HG02571 (cell line): ENCODE measurements around the gene CTNND2.

Experiments used
- ATAC-seq: cut with Tn5 transposase; IDR thresholded peaks from one replicate; pipeline ENCODE4 v1.9.1; 2021; ENCODE audit warnings: mild to moderate bottlenecking, moderate library complexity; ENCODE audit not compliant: unreplicated experiment

Gene CTNND2

GRCh38 chr5:10973316-10973715, 930.9 kb downstream of the CTNND2 start:
- ATAC-seq = no peak

DNA sequence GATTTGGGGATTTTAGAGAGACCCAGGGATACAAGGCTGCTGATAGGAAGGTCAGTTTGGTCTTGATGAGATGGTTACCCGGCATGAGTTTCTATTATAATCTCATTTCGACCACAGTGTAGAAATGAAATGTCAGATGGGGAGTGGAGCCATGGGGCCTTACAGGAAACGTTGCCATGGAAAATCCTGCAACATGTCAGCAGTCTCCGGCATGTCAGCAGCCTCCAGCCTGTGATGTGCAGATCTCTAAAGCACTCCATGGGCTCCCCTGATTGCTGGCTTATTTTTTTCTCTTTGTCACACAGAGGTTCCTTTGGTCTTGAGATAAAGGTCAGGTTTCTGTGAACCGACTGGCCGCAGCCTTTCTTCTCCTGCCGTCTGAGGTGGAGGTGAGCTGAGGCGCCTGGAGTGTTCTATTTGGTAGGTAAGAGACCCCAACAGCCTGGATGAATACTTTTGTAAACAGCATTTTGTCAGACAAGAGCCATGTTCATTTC, 934.5 kb downstream of the CTNND2 start:
- ATAC-seq = no peak

DNA sequence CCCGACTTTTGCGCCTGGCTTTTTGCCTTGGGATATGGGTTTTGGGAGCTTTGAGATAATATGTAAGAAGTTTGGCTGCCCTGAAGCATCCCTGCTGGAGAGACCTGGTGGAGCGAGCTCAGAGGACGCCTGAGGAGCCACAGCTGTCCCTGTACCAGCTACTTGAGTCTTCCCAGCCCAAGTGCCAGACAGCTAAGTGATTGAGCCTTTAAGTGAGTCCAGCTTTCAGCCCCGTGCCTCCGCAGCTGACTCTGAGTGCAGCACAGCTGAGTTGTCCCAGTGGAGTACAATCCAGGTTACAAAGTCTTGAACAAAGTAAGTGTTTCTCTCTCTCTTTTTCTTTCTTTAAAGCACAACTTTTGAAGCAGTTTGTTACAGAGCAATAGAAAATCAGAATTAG, 939.4 kb downstream of the CTNND2 start:
- ATAC-seq = no peak

DNA sequence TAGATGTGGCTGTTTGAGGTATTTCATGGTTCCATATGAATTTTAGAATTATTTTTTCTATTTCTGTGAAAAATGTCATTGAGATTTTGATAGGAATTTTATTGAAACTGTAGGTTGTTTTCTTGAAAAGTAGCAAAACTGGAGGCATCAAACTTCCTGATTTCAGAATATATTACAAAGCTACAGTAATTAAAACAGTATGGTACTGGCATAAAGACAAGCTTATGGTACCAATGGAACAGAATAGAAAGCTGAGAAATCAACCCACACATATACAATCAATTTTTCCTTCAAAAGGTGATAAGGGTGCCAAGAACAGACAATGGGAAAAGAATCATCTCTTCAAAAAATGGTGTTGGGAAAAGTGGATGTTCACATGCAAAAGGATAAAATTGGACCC, 945.5 kb downstream of the CTNND2 start:
- no peak for ATAC-seq

DNA sequence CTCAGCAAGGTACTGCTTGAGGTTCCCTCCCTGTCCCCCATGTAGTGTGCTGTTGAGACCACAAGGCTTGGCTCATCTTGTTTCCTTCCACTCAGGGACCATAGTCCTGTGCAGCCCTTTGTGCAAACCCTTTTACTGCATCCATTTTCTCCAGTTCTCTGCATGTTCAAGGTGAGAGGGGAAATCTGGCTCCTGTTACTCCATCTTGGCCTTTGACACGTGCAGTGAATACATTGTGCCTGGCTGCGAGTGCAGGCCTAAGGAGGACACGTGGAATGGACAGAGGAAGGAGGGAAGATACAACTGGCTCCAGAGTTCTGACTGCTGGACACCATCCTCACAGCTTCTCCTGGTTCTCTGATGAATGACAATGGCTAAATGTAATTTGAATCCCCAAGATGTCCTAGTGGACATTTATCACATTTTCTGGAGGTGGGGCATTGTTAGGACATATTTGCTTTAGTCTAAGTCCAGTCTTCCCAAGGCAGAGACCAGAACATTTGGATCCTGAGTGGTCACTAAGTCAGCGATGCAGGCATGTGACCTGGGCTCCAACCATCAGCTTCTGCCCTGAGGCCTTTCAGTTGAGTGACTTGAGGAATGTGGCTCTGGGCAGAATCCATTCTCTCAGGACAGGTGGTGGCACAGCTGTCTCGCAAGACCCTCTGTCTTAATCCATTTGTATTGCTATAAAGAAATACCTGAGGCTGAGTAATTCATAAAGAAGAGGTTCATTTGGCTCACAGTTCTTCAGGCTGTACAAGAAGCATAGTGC, 954.2 kb downstream of the CTNND2 start:
- no peak for ATAC-seq

DNA sequence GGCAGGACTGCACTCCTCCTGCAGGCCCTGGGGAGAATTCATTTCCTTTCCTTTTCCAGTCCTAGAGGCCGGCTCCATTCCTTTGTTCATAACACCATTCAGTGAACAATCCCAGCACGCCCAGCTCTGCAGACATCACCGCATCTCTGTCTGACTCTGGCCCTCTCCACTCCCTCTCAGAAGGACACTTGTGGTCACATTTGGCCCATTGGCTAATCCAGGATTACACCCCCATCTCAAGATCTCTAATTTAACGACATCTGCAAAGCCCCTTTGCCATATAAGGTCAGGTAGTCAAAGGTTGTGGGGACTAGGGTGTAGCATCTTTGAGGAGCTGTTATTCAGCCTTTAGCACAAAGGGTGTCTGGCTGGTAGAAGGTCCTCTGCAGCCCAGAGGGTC, 958.2 kb downstream of the CTNND2 start:
- ATAC-seq = no peak

DNA sequence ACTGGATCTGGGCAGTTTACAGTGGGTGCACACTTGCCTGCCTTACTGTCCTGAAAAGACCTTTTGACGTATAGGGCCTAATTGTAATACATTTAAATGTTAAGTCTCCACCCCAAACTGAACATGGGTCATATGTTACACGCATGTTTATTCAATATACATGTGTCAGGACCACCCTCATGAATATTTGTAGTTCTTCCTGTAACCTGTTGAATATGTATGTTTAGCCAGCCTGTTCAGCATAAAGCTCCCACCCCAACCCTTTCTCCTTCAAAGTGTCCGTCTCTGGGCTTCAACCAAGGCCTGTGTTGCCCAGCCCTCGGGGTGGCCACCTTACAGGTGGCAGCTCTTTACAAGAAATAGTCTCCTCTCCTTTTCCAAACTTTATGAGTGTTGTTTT, 962.3 kb downstream of the CTNND2 start:
- no peak for ATAC-seq

DNA sequence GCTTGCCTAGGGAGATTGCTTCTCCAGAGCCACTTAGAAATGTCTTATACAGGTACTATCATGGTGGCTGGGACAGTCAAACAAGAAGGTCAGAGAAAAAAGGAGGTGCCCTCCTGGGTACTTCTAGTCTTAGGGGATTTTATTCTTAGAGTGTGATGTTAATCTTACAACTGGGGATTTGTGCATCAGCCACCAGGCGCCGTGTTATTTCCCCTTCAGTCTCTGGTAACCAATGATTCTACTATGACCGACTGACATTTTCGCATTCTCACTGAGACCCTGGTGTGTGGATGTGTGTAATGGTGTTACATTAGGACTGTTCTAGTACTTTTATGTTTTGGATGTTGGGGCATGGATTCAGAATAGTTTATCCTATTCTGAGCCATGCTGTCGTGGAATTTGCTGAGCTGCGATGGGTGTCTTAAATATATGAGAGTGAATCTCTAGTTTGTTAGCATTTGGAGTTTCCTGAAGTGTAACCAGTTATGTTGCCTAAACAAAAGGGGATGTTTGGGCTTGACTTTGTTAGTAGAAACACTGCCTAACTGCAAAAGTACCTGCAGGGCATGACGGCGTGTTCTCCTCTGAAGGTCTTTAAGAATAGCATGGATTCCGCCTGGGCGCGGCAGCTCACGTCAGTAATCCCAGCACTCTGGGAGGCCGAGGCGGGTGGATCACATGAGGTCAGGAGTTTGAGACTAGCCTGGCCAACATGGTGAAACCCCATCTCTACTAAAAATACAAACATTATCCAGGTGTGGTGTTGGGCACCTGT, 968.0 kb downstream of the CTNND2 start:
- no peak for ATAC-seq

- ATAC-seq = no peak
Measured at GRCh38 chr5:10935536-10935935, 968.7 kb downstream of the CTNND2 start.

GRCh38 chr5:10934783-10935355, 969.4 kb downstream of the CTNND2 start:
- ATAC-seq = no peak

DNA sequence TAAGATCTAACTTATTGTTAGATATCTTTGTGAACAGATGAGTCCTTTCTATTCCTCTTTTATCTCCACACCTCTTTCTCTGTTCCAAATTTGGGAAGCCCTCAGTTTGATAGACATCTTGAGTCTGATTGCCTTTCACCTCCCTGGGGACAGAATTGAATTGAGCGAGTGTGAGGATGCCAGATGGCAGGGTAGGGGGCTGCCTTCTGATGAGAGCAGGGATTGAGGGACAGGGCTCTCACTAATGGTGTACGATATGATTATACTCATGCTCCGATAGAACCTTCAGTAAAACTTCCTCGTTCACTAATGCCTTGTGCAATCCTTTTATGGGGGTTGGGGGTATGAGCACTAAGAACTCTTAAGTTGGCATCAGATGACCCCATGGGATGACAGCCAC, 971.1 kb downstream of the CTNND2 start:
- no peak for ATAC-seq

- no peak for ATAC-seq
Measured at GRCh38 chr5:10932426-10932825, 971.8 kb downstream of the CTNND2 start.

GRCh38 chr5:10927608-10928007, 976.6 kb downstream of the CTNND2 start:
- no peak for ATAC-seq

- no peak for ATAC-seq
Measured at GRCh38 chr5:10923310-10923709, 980.9 kb downstream of the CTNND2 start.
